K562 (cell line): ENCODE data around the gene HOXD12. TPM values are rescaled to one million over a fixed set of nuclear protein-coding genes. Genes with fewer than 3 reads are reported as not detected.

ENCODE experiments used
- ATF4 ChIP-seq: fragments of 450-650 bp; formaldehyde crosslinking; IDR thresholded peaks from 2 replicates; pipeline ENCODE4 v1.4.0; 2022; ENCODE audit warnings: mild to moderate bottlenecking, moderate library complexity
- BHLHE40 ChIP-seq: IDR thresholded peaks from 2 replicates; pipeline ENCODE4 v1.6.1; 2011; ENCODE audit warnings: low read length, improper control_type of control experiment
- CLOCK ChIP-seq: fragments of 250-450 bp; sonication (Bioruptor Pico); IDR thresholded peaks from 2 replicates; pipeline ENCODE4 v1.4.0; 2020; ENCODE audit warnings: mild to moderate bottlenecking, moderate library complexity, borderline replicate concordance
- CTBP1 ChIP-seq: fragments of 450-650 bp; IDR thresholded peaks from 2 replicates; pipeline ENCODE4 v1.6.1; 2016; ENCODE audit warnings: borderline replicate concordance
- CTCF ChIP-seq, 3 experiments: IDR thresholded peaks in 2 of 3; conservative IDR thresholded peaks in 1 of 3; 2 replicates each; pipeline ENCODE4 v1.5.1; 2011 to 2012; ENCODE audit warnings: low read length in 3 of 3, mild to moderate bottlenecking in 3 of 3, control low read depth in 2 of 3, improper control_type of control experiment in 1 of 3, inconsistent platforms in 1 of 3, low read depth in 1 of 3, mixed read lengths in 1 of 3, moderate library complexity in 1 of 3; ENCODE audit not compliant: insufficient read depth in 2 of 3
- EWSR1 ChIP-seq: fragments of 450-650 bp; IDR thresholded peaks from 2 replicates; pipeline ENCODE4 v1.6.1; 2018; ENCODE audit warnings: borderline replicate concordance, mild to moderate bottlenecking, low read depth, moderate library complexity; ENCODE audit not compliant: partially characterized antibody
- FOXA1 ChIP-seq: fragments of 450-650 bp; IDR thresholded peaks from 2 replicates; pipeline ENCODE4 v1.6.1; 2016; ENCODE audit warnings: mild to moderate bottlenecking, borderline replicate concordance
- GABPB1 ChIP-seq: sonication (generic); formaldehyde crosslinking; IDR thresholded peaks from 2 replicates; pipeline ENCODE4 v1.8.0; 2022; ENCODE audit warnings: mild to moderate bottlenecking, missing genetic modification reagents
- GTF2B ChIP-seq: IDR thresholded peaks from 2 replicates; pipeline ENCODE4 v1.6.1; 2011; ENCODE audit not compliant: insufficient read length; ENCODE audit errors: extremely low read depth
- NCOA1 ChIP-seq: fragments of 450-650 bp; IDR thresholded peaks from 2 replicates; pipeline ENCODE4 v1.6.1; 2016; ENCODE audit warnings: low read depth
- PML ChIP-seq: IDR thresholded peaks from 2 replicates; pipeline ENCODE4 v1.6.1; 2012; ENCODE audit warnings: low read length, inconsistent platforms
- POLR2H ChIP-seq: IDR thresholded peaks from 2 replicates; pipeline ENCODE4 v1.6.1; 2016; ENCODE audit warnings: missing genetic modification characterization, low read depth, mild to moderate bottlenecking, control low read depth, missing compliant biosample characterization, moderate library complexity
- RB1 ChIP-seq: fragments of 450-650 bp; IDR thresholded peaks from 2 replicates; pipeline ENCODE4 v1.6.1; 2017; ENCODE audit warnings: low read depth, mild to moderate bottlenecking
- RBM17 ChIP-seq: fragments of 200-400 bp; formaldehyde crosslinking; IDR thresholded peaks from 2 replicates; pipeline ENCODE4 v1.6.1; 2017; ENCODE audit warnings: low read depth, mild to moderate bottlenecking, low read length, borderline replicate concordance
- RUNX1 ChIP-seq: sonication (generic); IDR thresholded peaks from 2 replicates; pipeline ENCODE4 v1.6.1; 2016; ENCODE audit warnings: antibody characterized with exemption, low read depth
- SAFB ChIP-seq: fragments of 200-400 bp; formaldehyde crosslinking; IDR thresholded peaks from 2 replicates; pipeline ENCODE4 v1.6.1; 2017; ENCODE audit warnings: low read depth, low read length, borderline replicate concordance
- SIRT6 ChIP-seq: IDR thresholded peaks from one replicate; pipeline ENCODE4 v1.6.1; 2012; ENCODE audit warnings: low read depth, mild to moderate bottlenecking, control low read depth, inconsistent platforms, low read length, moderate library complexity
- TEAD2 ChIP-seq: fragments of 450-650 bp; IDR thresholded peaks from 2 replicates; pipeline ENCODE4 v1.6.1; 2016; ENCODE audit warnings: missing genetic modification characterization, control low read depth, missing compliant biosample characterization
- WHSC1 ChIP-seq: IDR thresholded peaks from one replicate; pipeline ENCODE4 v1.6.1; 2012; ENCODE audit warnings: low read length, control low read depth, inconsistent platforms
- ZNF23 ChIP-seq: fragments of 250-450 bp; sonication (Bioruptor Pico); IDR thresholded peaks from 2 replicates; pipeline ENCODE4 v1.4.0; 2020; ENCODE audit warnings: mild to moderate bottlenecking
- ZNF384 ChIP-seq: IDR thresholded peaks from 2 replicates; pipeline ENCODE4 v1.6.1; 2012; ENCODE audit warnings: low read depth, low read length, improper control_type of control experiment
- ZNF41 ChIP-seq: fragments of 250-450 bp; sonication (Bioruptor Pico); conservative IDR thresholded peaks from 2 replicates; pipeline ENCODE4 v1.4.0; 2020; ENCODE audit warnings: mild to moderate bottlenecking
- ZNF586 ChIP-seq: fragments of 450-650 bp; formaldehyde crosslinking; conservative IDR thresholded peaks from 2 replicates; pipeline ENCODE4 v1.4.0; 2020; ENCODE audit warnings: mild to moderate bottlenecking, moderate library complexity
- ZNF785 ChIP-seq: fragments of 250-450 bp; sonication (Bioruptor Pico); IDR thresholded peaks from 2 replicates; pipeline ENCODE4 v1.4.0; 2020; ENCODE audit warnings: mild to moderate bottlenecking
- polyA plus RNA-seq, 8 experiments: library from polyadenylated mRNA; depleted of rRNA in 4 of 8; stranded (reverse) in 5 of 8; unstranded in 3 of 8; fragments of >200 nt; fragmentation: Nextera tagmentation in 2 of 8; fragmentation: Illumina TruSeq in 1 of 8; extraction: Ambion mirVana in 2 of 8; extraction: Trizol in 1 of 8; gene quantifications; 2 replicates each; pipeline versions ENCODE4 v1.2.1 to v1.2.3, GENCODE V29; 2011 to 2014; ENCODE audit warnings: inconsistent platforms in 1 of 8, missing spikeins in 1 of 8
- total RNA-seq, 7 experiments: library from RNA; depleted of rRNA in 6 of 7; stranded (reverse); fragments of >200 nt in 6 of 7; fragmentation: Illumina TruSeq in 2 of 7; extraction: Trizol in 2 of 7; gene quantifications; 2 replicates each; pipeline versions ENCODE4 v1.2.1 to v1.2.3, GENCODE V29; 2011 to 2021; ENCODE audit warnings: low replicate concordance in 1 of 7

The HOXD12 gene
- total and polyA plus RNA-seq, 9 of the 15 experiments (the other 6 are each of a cell fraction or from before 2014, with no cell fraction given), result not detected

- TF ChIP-seq ZNF384 (no peak), POLR2H (tag) (no peak), PML (no peak), RBM17 (no peak), RUNX1 (no peak), SIRT6 (no peak), EWSR1 (no peak), CTBP1 (peak; percentile 86), RB1 (0 out of 2 replicates have a peak, but pooled peaks have one; percentile 23), WHSC1 (no peak), ZNF41 (CRISPR knock-in tag) (no peak), GTF2B (no peak), ZNF785 (CRISPR knock-in tag) (no peak), ZNF23 (CRISPR knock-in tag) (no peak), ATF4 (no peak), TEAD2 (tag) (no peak), FOXA1 (no peak), NCOA1 (no peak), SAFB (no peak), GABPB1 (CRISPR knock-in tag) (no peak), ZNF586 (CRISPR knock-in tag) (no peak), CTCF (IDR thresholded peaks at IDR 0.05 in 2 of 3, conservative IDR thresholded peaks at IDR 0.05 in 1 of 3; ENCODE audit: insufficient read depth in 2 of 3, low read depth in 1 of 3, low read length in 3 of 3) (no peak), BHLHE40 (0 out of 2 replicates have a peak, but pooled peaks have one; percentile 3), CLOCK (CRISPR knock-in tag) (no peak)
These were observed 30.8 kb downstream of the HOXD12 start (continued) for GRCh38 chr2:176130147-176130956.
